Dermis lymphatic vessel endothelial cell (primary cell): ENCODE data around the gene ZNF583. TPM values are rescaled to one million over a fixed set of nuclear protein-coding genes. Genes with fewer than 3 reads are reported as not detected.

Source experiments
- total RNA-seq: library from RNA; depleted of rRNA; stranded (reverse); fragments of >200 nt; gene quantifications from 2 replicates; pipeline ENCODE4 v1.2.1, GENCODE V29; 2014

Gene ZNF583
- 3.8 and 4.5 TPM in 2 replicates for total RNA-seq

GRCh38 chr19:56403764-56404704 lies at the start of gene ZNF583:
TSS of gene ZNF583 (plus strand) at chr19:56404332. CDS start at chr19:56407115, 2,783 bp downstream.

GRCh38 chr19:56393119-56394012 lies 10.8 kb upstream of the ZNF583 start, which contains the start of gene ZNF582:
TSS of gene ZNF582 (minus strand) at chr19:56393534. CDS start at chr19:56391752, 1,782 bp downstream.

Other genes with a start within 250 kb of the ZNF583 start
- not detected in 2 replicates for gene GALP, start 228.3 kb upstream of the ZNF583 start, total RNA-seq
- 0.11 TPM in 1 of 2 replicates, not detected in the other for gene ZSCAN5B, start 206.5 kb upstream of the ZNF583 start, total RNA-seq
- gene ZSCAN5C, start 202.1 kb upstream of the ZNF583 start, total RNA-seq = not detected in 2 replicates
- gene EDDM13, start 131.6 kb upstream of the ZNF583 start, total RNA-seq = 1.4 and 3.7 TPM in 2 replicates
- 7.9 TPM in 2 replicates for gene ZSCAN5A, start 89.5 kb upstream of the ZNF583 start, total RNA-seq
- gene ZNF582, start 10.8 kb upstream of the ZNF583 start, total RNA-seq = 3.8 and 3.9 TPM in 2 replicates
- gene ZNF667, start 73.0 kb downstream of the ZNF583 start, total RNA-seq = 2.1 and 2.3 TPM in 2 replicates
- gene ZNF471, start 103.5 kb downstream of the ZNF583 start, total RNA-seq = 1.3 and 1.4 TPM in 2 replicates
- 5.7 and 7.3 TPM in 2 replicates for gene ZFP28, start 134.6 kb downstream of the ZNF583 start, total RNA-seq
- gene ZNF470, start 163.1 kb downstream of the ZNF583 start, total RNA-seq = 3.7 and 5.1 TPM in 2 replicates
- gene ZNF71, start 191.0 kb downstream of the ZNF583 start, total RNA-seq = 9.1 and 10.3 TPM in 2 replicates
- 0.33 and 0.34 TPM in 2 replicates for gene SMIM17, start 238.8 kb downstream of the ZNF583 start, total RNA-seq